Mesendoderm (in vitro differentiated cells): ENCODE data around the gene PGM2L1. TPM values are rescaled to one million over a fixed set of nuclear protein-coding genes. Genes with fewer than 3 reads are reported as not detected.

ENCODE experiments used
- DNase-seq: peaks from one replicate; pipeline ENCODE4 v3.0.0; 2013
- H2AK5ac ChIP-seq: 2 replicates; pipeline ENCODE4 v1.6.1; 2013; ENCODE audit warnings: low read length, inconsistent platforms
- H2BK120ac ChIP-seq: 2 replicates; pipeline ENCODE4 v1.6.1; 2013; ENCODE audit warnings: low read depth, mild to moderate bottlenecking, low read length, moderate library complexity, mixed read lengths
- H2BK15ac ChIP-seq: replicated peaks from 2 replicates; pipeline ENCODE4 v1.6.1; 2013; ENCODE audit warnings: low read depth, mild to moderate bottlenecking, moderate library complexity
- H2BK5ac ChIP-seq: 2 replicates; pipeline ENCODE4 v1.6.1; 2013; ENCODE audit warnings: low read length, inconsistent platforms
- H3K18ac ChIP-seq: 2 replicates; pipeline ENCODE4 v1.6.1; 2013; ENCODE audit warnings: mild to moderate bottlenecking, low read length, mixed read lengths
- H3K23ac ChIP-seq: one replicate; pipeline ENCODE4 v1.6.1; 2013; ENCODE audit warnings: low read length
- H3K27ac ChIP-seq: 2 replicates; pipeline ENCODE4 v1.5.1; 2013; ENCODE audit warnings: low read depth, mild to moderate bottlenecking, inconsistent platforms, low read length, moderate library complexity
- H3K27me3 ChIP-seq: 2 replicates; pipeline ENCODE4 v1.6.1; 2013; ENCODE audit warnings: low read length, control low read depth, mild to moderate bottlenecking, inconsistent platforms; ENCODE audit not compliant: insufficient read depth, poor library complexity
- H3K36me3 ChIP-seq: 2 replicates; pipeline ENCODE4 v1.6.1; 2013; ENCODE audit warnings: low read length, inconsistent platforms; ENCODE audit not compliant: control insufficient read depth, insufficient read depth
- H3K4ac ChIP-seq: one replicate; pipeline ENCODE4 v1.6.1; 2013; ENCODE audit warnings: low read depth, mild to moderate bottlenecking, low read length, moderate library complexity
- H3K4me1 ChIP-seq: 2 replicates; pipeline ENCODE4 v1.6.1; 2013; ENCODE audit warnings: low read depth, low read length, inconsistent platforms; ENCODE audit not compliant: control insufficient read depth
- H3K4me2 ChIP-seq: 2 replicates; pipeline ENCODE4 v1.6.1; 2013; ENCODE audit warnings: low read length
- H3K4me3 ChIP-seq: 2 replicates; pipeline ENCODE4 v1.5.1; 2013; ENCODE audit warnings: mild to moderate bottlenecking, low read length
- H3K56ac ChIP-seq: one replicate; pipeline ENCODE4 v1.6.1; 2013; ENCODE audit warnings: low read length
- H3K79me1 ChIP-seq: 2 replicates; pipeline ENCODE4 v1.6.1; 2013; ENCODE audit warnings: low read length, inconsistent platforms
- H3K79me2 ChIP-seq: 2 replicates; pipeline ENCODE4 v1.6.1; 2013; ENCODE audit warnings: mild to moderate bottlenecking, low read length; ENCODE audit not compliant: control insufficient read depth, insufficient read depth
- H3K9ac ChIP-seq: 2 replicates; pipeline ENCODE4 v1.6.1; 2013; ENCODE audit warnings: low read length, inconsistent platforms
- H4K5ac ChIP-seq: one replicate; pipeline ENCODE4 v1.6.1; 2013; ENCODE audit warnings: low read length
- H4K8ac ChIP-seq: one replicate; pipeline ENCODE4 v1.6.1; 2013; ENCODE audit warnings: low read depth, mild to moderate bottlenecking, control low read depth, low read length, moderate library complexity
- WGBS: extraction: QIAGEN DNeasy Blood & Tissue Kit; methylation state at CpG from one replicate; pipeline ENCODE4 v1.1.7; 2013; ENCODE audit warnings: low lambda C conversion rate, missing lambda C conversion rate; ENCODE audit not compliant: insufficient coverage; ENCODE audit errors: extremely low coverage; 5-methylcytosine and 5-hydroxymethylcytosine counted together
- polyA plus RNA-seq, 2 experiments: library from polyadenylated mRNA; stranded (reverse); fragments of 200-250 nt; gene quantifications; one replicate each; pipeline ENCODE4 v1.2.3, GENCODE V29; 2013

The PGM2L1 gene
- 12.0 TPM for polyA plus RNA-seq (2013, experiment 1 of 2)
- polyA plus RNA-seq (2013, experiment 2 of 2) = 12.1 TPM

DNA sequence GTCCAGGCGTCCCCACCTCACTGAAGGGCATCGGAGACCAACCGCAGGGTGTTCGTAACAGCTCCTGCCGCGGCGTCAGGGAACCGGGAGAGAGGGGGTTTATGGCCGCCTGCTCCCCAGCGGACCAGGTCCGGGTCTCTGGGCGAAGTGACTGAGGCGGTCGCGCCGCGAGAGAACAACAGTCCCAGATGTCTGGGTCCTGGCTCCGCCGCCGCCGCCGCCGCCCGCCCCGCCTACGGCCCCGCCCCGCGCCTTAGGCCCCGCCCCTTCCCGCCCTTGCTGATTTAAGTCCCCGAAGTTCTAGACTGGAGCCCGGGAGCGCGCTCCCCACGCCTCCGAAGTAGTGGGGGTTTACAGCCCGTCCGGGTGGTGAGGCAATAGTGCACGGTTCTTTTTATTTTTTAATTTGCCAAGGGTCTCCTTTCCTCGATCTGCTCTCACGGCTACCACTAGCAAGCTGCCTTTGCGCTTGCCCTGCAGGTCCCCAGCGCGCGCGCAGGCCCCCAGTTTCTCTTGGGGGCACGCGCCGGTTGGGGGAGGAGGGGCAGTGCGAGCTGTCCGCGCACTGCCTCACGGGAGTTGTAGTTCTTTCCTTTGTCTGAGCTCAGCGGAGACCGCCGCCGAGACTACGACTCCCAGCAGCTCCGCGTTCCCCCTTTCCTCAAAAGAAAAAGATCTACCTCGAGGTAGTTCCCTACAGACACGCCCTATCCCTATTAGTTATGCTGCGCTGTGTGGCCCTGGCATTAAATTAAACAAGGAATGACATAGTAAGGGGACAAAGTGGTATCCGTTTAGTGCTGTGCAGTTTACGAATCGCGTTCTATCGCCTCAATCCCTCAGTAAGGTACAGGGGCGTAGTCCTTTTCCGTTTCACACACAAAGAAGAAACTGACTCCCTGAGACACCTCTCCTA, at the start of gene PGM2L1:
Gene PGM2L1, minus strand, starts transcription at position 190 of the 916 bp plus-strand sequence. CDS start 272 bp downstream, outside the sequence.
- Histone ChIP-seq H3K18ac (peak within 1 kb of the TSS; percentile 42), H4K5ac (peak within 1 kb of the TSS; percentile 35), H3K27ac (peak within 1 kb of the TSS; percentile 19), H3K9ac (peak within 1 kb of the TSS; percentile 93), H3K4me2 (peak within 1 kb of the TSS; percentile 99), H2BK15ac (no peak within 1 kb of the TSS), H3K79me1 (no peaks in the 10 kb centered on the region), H4K8ac (no peak within 1 kb of the TSS), H3K56ac (peak within 1 kb of the TSS; percentile 96), H3K4me3 (peak within 1 kb of the TSS; percentile 91), H3K79me2 (no peaks in the 10 kb centered on the region), H3K4me1 (no peaks in the 10 kb centered on the region), H3K23ac (peak within 1 kb of the TSS; percentile 95), H2BK120ac (no peak within 1 kb of the TSS), H2AK5ac (no peak within 1 kb of the TSS), H3K36me3 (no peaks in the 10 kb centered on the region), H3K4ac (peak within 1 kb of the TSS; percentile 40), H3K27me3 (no peaks in the 10 kb centered on the region), H2BK5ac (no peak within 1 kb of the TSS)
- no CpG with 5 or more reads among the region's 71 CpGs for WGBS
- DNase-seq = peak; percentile 97

DNA sequence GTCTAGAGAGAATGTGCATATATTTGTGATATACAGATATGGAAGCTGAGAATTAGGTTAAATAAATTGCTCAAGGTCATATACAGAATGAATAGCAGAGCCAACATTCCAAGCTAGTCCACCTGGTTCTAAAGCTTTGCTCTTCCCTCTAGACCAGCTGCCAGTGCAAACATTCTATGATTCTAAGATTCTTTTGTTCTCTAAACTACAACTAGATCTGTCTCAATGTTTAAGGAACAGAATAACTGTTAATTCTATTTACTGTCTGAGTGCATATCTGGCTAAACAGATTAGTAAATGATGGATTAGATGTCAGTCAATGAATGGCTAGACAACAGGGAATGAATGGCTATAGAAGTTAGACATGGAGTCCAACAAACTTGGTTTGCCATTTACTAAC, 49.5 kb upstream of the PGM2L1 start:
- Histone ChIP-seq H2AK5ac (no peak overlapping the region), H3K36me3 (no peaks in the 10 kb centered on the region), H3K4me1 (peaks cover 1% of the 10 kb centered on the region), H3K79me1 (no peaks in the 10 kb centered on the region), H4K5ac (no peak overlapping the region), H3K18ac (no peak overlapping the region), H3K9ac (no peak overlapping the region), H3K4me3 (no peak overlapping the region), H2BK15ac (no peak overlapping the region), H3K27ac (no peak overlapping the region), H3K23ac (no peak overlapping the region), H2BK5ac (no peak overlapping the region), H2BK120ac (no peak overlapping the region), H3K79me2 (no peaks in the 10 kb centered on the region), H3K4ac (no peak overlapping the region), H3K4me2 (no peak overlapping the region), H4K8ac (no peak overlapping the region), H3K56ac (no peak overlapping the region), H3K27me3 (no peaks in the 10 kb centered on the region)
- DNase-seq = no peak

DNA sequence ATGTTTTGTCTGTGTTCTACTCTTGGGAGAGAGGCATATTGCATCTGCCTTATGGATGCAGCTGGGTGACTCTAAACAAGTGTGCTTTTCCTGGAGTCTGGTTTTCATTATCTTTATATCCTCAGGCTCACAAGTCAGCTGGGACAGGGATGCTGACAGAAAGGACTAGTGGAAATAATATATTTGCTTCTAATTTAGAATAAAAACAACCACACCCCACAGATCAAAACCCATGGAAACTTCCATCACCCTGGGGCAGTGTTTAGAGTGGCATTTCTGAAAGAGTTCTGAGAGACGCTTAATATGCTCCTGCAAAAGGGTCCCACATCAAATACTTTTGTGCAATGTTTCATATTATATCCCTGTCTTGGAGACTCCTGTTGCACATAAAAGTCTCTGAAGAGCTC, 48.3 kb upstream of the PGM2L1 start:
- H3K27ac ChIP-seq = no peak overlapping the region
- no peak overlapping the region for H4K5ac ChIP-seq
- H2BK5ac ChIP-seq = no peak overlapping the region
- H3K9ac ChIP-seq = no peak overlapping the region
- no peak overlapping the region for H4K8ac ChIP-seq
- H3K23ac ChIP-seq = no peak overlapping the region
- no peaks in the 10 kb centered on the region for H3K27me3 ChIP-seq
- no peak overlapping the region for H2AK5ac ChIP-seq
- H3K4me1 ChIP-seq = peaks cover 1% of the 10 kb centered on the region
- no peak overlapping the region for H2BK120ac ChIP-seq
- no peak for DNase-seq
- H2BK15ac ChIP-seq = no peak overlapping the region
- H3K79me1 ChIP-seq = no peaks in the 10 kb centered on the region
- H3K79me2 ChIP-seq = no peaks in the 10 kb centered on the region
- H3K36me3 ChIP-seq = no peaks in the 10 kb centered on the region
- H3K4me2 ChIP-seq = no peak overlapping the region
- H3K4ac ChIP-seq = no peak overlapping the region
- WGBS = no CpG with 5 or more reads among the region's 1 CpG
- no peak overlapping the region for H3K18ac ChIP-seq
- H3K56ac ChIP-seq = no peak overlapping the region
- H3K4me3 ChIP-seq = no peak overlapping the region

DNA sequence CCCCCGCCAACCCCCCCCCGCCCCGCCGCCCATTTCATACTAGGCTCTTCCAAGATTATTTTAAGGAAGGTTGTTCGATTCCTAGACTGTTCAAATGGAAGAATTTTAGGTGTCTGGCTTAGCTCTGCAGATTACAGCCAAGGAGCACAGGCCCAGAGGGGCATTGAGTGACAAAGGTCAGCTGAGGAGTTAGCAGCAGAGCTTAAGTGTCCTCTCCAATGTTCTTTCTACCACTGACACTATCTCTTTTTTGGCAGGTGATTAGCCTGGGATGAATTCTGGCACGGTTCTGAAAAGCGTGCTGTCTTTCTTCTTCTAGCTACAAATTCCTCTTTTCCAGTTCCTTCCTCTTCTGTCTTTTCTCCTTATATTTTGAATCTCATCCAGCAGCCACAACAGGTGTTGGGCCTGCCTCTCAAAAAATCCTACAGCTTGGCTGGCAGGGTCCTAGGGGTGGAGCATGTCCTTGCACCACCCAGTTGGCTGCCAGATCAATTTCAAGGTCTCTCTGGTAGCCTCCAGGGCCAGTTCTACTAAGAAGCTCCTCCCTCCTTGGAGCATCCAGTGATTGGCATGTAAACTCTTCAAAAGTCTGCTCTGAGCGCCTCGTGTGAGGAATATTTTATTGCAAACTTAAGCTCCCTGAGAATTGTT, 46.1 kb upstream of the PGM2L1 start:
- no peak overlapping the region for H2BK15ac ChIP-seq
- H2AK5ac ChIP-seq = no peak overlapping the region
- H4K8ac ChIP-seq = no peak overlapping the region
- H3K4me2 ChIP-seq = no peak overlapping the region
- H3K23ac ChIP-seq = no peak overlapping the region
- H3K4ac ChIP-seq = no peak overlapping the region
- H3K27me3 ChIP-seq = no peaks in the 10 kb centered on the region
- no peaks in the 10 kb centered on the region for H3K36me3 ChIP-seq
- H2BK5ac ChIP-seq = no peak overlapping the region
- no peaks in the 10 kb centered on the region for H3K79me2 ChIP-seq
- H3K27ac ChIP-seq = no peak overlapping the region
- WGBS = no CpG with 5 or more reads among the region's 9 CpGs
- no peaks in the 10 kb centered on the region for H3K79me1 ChIP-seq
- no peak overlapping the region for H4K5ac ChIP-seq
- no peak overlapping the region for H3K56ac ChIP-seq
- DNase-seq = peak; percentile 13
- no peak overlapping the region for H2BK120ac ChIP-seq
- H3K9ac ChIP-seq = no peak overlapping the region
- H3K4me1 ChIP-seq = no peaks in the 10 kb centered on the region
- no peak overlapping the region for H3K18ac ChIP-seq
- H3K4me3 ChIP-seq = no peak overlapping the region

DNA sequence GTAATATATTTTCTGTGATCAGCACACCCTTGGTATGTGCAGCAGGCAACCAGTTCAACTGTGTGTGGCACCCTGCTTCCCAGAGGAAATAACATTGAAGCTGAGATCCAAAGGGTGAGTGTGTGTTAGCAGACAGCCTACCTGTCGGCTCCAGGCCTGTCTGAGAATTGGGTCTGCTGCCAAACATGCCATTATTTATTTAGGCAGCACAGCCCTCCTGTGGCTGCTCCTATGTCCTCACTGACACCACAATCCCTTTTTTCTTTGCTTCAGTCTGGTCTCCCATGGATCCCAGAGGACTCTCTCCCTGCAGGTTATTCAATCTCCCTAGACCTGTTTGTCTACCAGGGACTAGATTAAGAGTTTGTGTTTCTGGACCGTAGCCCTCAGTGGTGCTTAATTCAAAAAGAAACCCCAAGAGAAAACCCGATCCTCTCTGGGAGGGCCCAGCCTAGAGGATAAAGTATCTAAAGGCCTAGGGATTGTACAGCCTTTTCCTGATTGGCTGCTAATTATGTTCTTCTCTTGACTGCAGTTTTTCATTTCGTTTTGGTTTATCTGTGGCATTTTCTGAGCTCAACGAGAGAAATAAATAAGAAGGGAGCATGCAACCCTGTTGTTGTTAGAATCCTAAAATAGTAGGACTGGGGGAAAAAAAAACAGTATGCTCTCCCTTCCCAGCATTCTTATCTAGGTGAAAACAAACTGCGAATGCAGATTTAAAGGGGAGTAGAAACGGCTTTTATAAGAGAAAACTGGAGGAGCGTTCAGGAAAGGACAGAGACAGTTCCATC, 45.0 kb upstream of the PGM2L1 start:
- Histone ChIP-seq H3K56ac (no peak overlapping the region), H3K9ac (no peak overlapping the region), H3K79me2 (no peaks in the 10 kb centered on the region), H2BK15ac (no peak overlapping the region), H3K4me1 (no peaks in the 10 kb centered on the region), H3K4me2 (no peak overlapping the region), H3K4me3 (no peak overlapping the region), H3K36me3 (no peaks in the 10 kb centered on the region), H2BK120ac (no peak overlapping the region), H3K27me3 (no peaks in the 10 kb centered on the region), H3K18ac (no peak overlapping the region), H3K4ac (no peak overlapping the region), H4K5ac (no peak overlapping the region), H2BK5ac (no peak overlapping the region), H3K23ac (no peak overlapping the region), H2AK5ac (no peak overlapping the region), H3K79me1 (no peaks in the 10 kb centered on the region), H3K27ac (no peak overlapping the region), H4K8ac (no peak overlapping the region)
- no CpG with 5 or more reads among the region's 8 CpGs for WGBS
- peak; percentile 55 for DNase-seq
